Measurements from ENCODE around the gene GPC3. TPM values are rescaled to one million over a fixed set of nuclear protein-coding genes. Genes with fewer than 3 reads are reported as not detected.

The GPC3 gene
- total and polyA plus RNA-seq, 7 donors, result 0.43 to 2.3 (median 1.4) TPM

DNA sequence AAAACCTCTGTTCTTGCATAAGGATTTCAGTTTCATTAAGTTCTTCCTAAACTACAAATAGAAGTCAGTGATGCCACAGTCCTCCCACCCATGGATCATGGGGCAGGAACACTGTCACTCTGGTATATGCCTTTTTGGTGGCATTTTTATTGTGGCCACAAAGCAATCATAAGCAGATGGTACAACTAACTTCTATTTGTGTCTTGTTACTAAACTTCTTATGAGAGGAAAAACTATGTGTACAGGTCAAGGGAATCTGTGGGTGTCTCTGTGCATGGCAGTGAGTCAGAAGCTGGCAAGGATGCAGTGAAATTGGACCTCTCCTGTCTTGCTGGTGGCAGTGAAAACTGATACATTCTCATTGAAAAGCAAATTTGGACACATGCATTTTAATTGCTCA, 325.1 kb downstream of the GPC3 start:
- H3K9me3 ChIP-seq, result no peaks in the 10 kb centered on the region
- peaks cover 0 to 14% (median 0%) of the 10 kb centered on the region in 3 donors for H3K27me3 ChIP-seq (ENCODE audit: insufficient read depth in 3 of 3, low read length in 2 of 3)
- H3K36me3 ChIP-seq (ENCODE audit: insufficient read depth in 1 of 2, low read depth in 1 of 2), result no peaks in the 10 kb centered on the region
- no peak overlapping the region for H3K4me3 ChIP-seq
- DNase-seq (no peak), ATAC-seq (peak; percentile 75 to 85 (median 79))
- intact Hi-C loops (cut with DNase I), result loop anchor here in 1 of 2 donors (10.0 kb wide), 2 partner anchors 185 to 245 kb away; partner anchors contain the start of gene GPC4
- TF ChIP-seq, protein P1, sequence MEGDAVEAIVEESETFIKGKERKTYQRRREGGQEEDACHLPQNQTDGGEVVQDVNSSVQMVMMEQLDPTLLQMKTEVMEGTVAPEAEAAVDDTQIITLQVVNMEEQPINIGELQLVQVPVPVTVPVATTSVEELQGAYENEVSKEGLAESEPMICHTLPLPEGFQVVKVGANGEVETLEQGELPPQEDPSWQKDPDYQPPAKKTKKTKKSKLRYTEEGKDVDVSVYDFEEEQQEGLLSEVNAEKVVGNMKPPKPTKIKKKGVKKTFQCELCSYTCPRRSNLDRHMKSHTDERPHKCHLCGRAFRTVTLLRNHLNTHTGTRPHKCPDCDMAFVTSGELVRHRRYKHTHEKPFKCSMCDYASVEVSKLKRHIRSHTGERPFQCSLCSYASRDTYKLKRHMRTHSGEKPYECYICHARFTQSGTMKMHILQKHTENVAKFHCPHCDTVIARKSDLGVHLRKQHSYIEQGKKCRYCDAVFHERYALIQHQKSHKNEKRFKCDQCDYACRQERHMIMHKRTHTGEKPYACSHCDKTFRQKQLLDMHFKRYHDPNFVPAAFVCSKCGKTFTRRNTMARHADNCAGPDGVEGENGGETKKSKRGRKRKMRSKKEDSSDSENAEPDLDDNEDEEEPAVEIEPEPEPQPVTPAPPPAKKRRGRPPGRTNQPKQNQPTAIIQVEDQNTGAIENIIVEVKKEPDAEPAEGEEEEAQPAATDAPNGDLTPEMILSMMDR (IDR thresholded peaks at IDR 0.05), result no peak
- H3K4me1 ChIP-seq, result peaks cover 6% of the 10 kb centered on the region
- peak overlapping the region; percentile 30 for H3K27ac ChIP-seq

DNA sequence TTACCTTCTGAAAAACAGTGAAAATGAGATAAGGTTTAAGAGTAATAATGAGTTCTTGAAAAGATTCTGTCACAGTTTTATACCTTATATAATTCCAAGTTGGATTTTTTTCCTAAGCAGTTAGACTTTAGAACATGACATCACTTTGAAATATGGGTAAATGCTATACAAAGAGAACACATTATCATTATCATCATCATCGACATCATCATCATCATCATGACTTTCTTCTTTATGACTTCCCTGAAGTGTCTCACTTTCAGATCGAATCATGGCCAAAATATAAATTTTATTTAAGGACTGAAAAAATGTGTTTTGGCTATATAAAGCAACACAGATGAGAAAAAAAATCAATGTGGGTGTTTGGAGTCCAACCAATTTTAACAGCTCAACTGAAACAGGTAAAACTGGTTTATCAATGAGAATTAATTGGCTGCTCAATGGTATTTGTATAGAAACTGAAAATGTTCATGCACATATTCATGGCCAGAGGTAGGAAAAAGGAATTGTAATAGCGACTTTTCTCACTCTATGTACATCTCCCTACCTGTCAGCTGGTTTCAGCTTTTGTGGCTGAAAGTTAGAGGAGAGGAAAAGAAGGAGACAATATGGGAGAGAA, 327.0 kb downstream of the GPC3 start:
- peaks cover 0 to 14% (median 0%) of the 10 kb centered on the region in 3 donors for H3K27me3 ChIP-seq (ENCODE audit: insufficient read depth in 3 of 3, low read length in 2 of 3)
- 71 to 95% (median 86%) methylated on average over 3 of the region's 3 CpGs for WGBS, 3 donors
- intact Hi-C loops (cut with DNase I), result no loop called here
- ATAC-seq (no peak), DNase-seq (no peak)
- no peak overlapping the region for H3K4me3 ChIP-seq
- no peaks in the 10 kb centered on the region for H3K36me3 ChIP-seq (ENCODE audit: insufficient read depth in 1 of 2, low read depth in 1 of 2)
- H3K27ac ChIP-seq, result no peak overlapping the region
- peaks cover 6% of the 10 kb centered on the region for H3K4me1 ChIP-seq
- TF ChIP-seq, protein P1 (IDR thresholded peaks at IDR 0.05), result no peak
- no peaks in the 10 kb centered on the region for H3K9me3 ChIP-seq

DNA sequence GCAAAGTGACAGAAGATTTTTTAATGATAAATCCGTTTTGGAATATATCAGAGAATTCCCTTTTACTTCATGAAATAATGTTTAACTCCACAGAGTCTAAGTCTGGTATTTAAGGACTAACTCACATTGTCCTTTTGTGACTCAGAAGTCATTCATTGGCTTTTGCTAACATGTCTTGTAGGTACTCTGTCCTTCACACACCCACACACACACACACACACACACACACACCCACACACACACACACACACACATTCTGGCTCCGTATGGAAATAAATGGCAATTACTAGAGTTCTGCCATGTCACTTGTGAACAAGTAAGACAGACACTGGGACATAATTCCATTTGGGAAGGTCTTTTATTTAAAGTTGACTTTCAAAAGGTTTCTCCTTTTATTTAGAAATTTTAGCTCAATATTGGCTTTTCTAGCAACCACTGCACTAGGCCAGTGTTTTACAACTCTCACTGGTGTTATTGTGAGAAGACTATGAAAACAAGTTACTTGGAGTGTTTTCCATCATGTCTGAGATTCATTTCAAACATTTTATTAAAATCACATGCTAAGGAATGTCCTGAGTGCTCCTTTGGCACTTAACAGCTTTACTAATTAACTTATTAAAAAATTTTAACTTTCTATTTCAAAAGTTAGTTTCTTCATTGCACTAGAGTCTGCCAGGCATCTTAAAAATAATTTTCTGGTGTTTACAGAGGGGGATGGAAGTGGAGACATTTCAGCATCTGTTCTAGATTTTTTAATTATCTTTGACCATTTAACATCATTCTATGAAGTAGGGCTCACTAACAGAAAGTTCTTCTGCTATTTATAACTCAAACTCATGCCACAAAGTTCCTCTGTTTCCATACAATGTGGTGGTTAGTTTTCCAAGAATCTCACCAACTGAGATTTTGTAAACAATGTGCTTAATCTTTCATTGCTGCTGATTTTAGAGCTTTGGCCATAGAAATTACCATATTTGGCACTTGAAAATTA, 329.8 kb downstream of the GPC3 start:
- H3K36me3 ChIP-seq (ENCODE audit: insufficient read depth in 1 of 2, low read depth in 1 of 2), result no peaks in the 10 kb centered on the region
- peaks cover 6% of the 10 kb centered on the region for H3K4me1 ChIP-seq
- no peak overlapping the region for H3K27ac ChIP-seq
- intact Hi-C loops (cut with DNase I), result no loop called here
- ATAC-seq (no peak), DNase-seq (no peak)
- H3K9me3 ChIP-seq, result no peaks in the 10 kb centered on the region
- 36 to 68% (median 42%) methylated on average over 2 of the region's 2 CpGs for WGBS, 3 donors
- TF ChIP-seq, protein P1 (IDR thresholded peaks at IDR 0.05), result no peak
- H3K27me3 ChIP-seq (ENCODE audit: insufficient read depth in 3 of 3, low read length in 2 of 3), result peaks cover 0 to 6% (median 0%) of the 10 kb centered on the region in 3 donors
- H3K4me3 ChIP-seq, result no peak overlapping the region

DNA sequence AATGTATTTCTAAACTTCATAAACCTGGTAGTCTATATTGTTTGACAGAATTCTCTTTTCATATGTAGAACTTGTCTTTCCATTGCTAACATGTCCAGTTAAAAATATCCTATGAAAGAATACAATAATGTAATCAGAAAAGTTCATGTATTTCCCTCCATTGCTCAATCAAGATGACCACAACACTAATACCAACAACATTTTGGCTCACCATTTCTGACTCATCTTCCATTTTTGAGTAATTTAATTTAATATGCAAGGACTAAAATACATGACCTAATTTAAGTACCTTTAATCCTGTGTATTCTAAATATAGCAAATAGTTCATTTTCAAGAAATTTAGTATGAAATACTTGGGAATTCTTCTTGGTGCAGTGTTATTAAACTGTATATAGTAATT, 330.6 kb downstream of the GPC3 start:
- intact Hi-C loops (cut with DNase I), result no loop called here
- no peaks in the 10 kb centered on the region for H3K36me3 ChIP-seq (ENCODE audit: insufficient read depth in 1 of 2, low read depth in 1 of 2)
- H3K9me3 ChIP-seq, result no peaks in the 10 kb centered on the region
- TF ChIP-seq, protein P1 (IDR thresholded peaks at IDR 0.05), result no peak
- no peak for DNase-seq
- H3K4me1 ChIP-seq, result peaks cover 2% of the 10 kb centered on the region
- no peak for ATAC-seq
- no peak overlapping the region for H3K27ac ChIP-seq
- H3K27me3 ChIP-seq (ENCODE audit: insufficient read depth in 3 of 3, low read length in 2 of 3), result peaks cover 0 to 3% (median 0%) of the 10 kb centered on the region in 3 donors
- no peak overlapping the region for H3K4me3 ChIP-seq
